Measurements from ENCODE around the gene PPP1R1B.

Gene PPP1R1B

GRCh38 chr17:39599004-39599664 is 27.6 kb upstream of the PPP1R1B start:
- H2BK12ac ChIP-seq (ENCODE audit: low read length in 2 of 2) = no peak overlapping the region
- H3K4me1 ChIP-seq (ENCODE audit: control insufficient read depth, insufficient read depth, low read depth, low read length) = peaks cover 6% of the 10 kb centered on the region
- no peak overlapping the region for H3K9ac ChIP-seq (ENCODE audit: low read length)
- no peak overlapping the region for H3K18ac ChIP-seq (ENCODE audit: low read depth in 1 of 2, low read length in 2 of 2)
- H2AK5ac ChIP-seq (ENCODE audit: low read length, severe bottlenecking) = no peak overlapping the region
- no peak overlapping the region for H3K14ac ChIP-seq (ENCODE audit: low read length in 2 of 2)
- no peak overlapping the region for H2BK120ac ChIP-seq (ENCODE audit: low read depth, low read length)
- H3K4me3 ChIP-seq (ENCODE audit: insufficient read depth in 1 of 2, low read depth in 1 of 2, low read length in 2 of 2) = no peak overlapping the region
- DNase-seq = no peak
- H3K9me3 ChIP-seq (ENCODE audit: control insufficient read depth, low read length) = no peaks in the 10 kb centered on the region
- H3K23ac ChIP-seq (ENCODE audit: low read length in 2 of 2) = no peak overlapping the region
- no peak overlapping the region for H3K4me2 ChIP-seq (ENCODE audit: low read length, poor library complexity, severe bottlenecking)
- H2BK15ac ChIP-seq (ENCODE audit: low read depth, poor library complexity, severe bottlenecking) = no peak overlapping the region
- no peak overlapping the region for H4K8ac ChIP-seq (ENCODE audit: low read length)
- no peaks in the 10 kb centered on the region for H3K79me1 ChIP-seq (replicated peaks; ENCODE audit: low read length, poor library complexity, severe bottlenecking)
- no peaks in the 10 kb centered on the region for H3K36me3 ChIP-seq (ENCODE audit: control insufficient read depth in 1 of 2, insufficient read depth in 2 of 2, low read depth in 1 of 2, low read length in 2 of 2)
- H3K4ac ChIP-seq (ENCODE audit: low read depth in 1 of 2, low read length in 2 of 2) = no peak overlapping the region
- H2BK5ac ChIP-seq (ENCODE audit: low read depth, low read length, poor library complexity, severe bottlenecking) = no peak overlapping the region
- WGBS = 2% methylated on average over 32 of the region's 36 CpGs
- no peak overlapping the region for H3K27ac ChIP-seq (ENCODE audit: low read length, poor library complexity, severe bottlenecking)
- H2AFZ ChIP-seq (ENCODE audit: low read depth, low read length) = no peak overlapping the region
- H4K91ac ChIP-seq (ENCODE audit: low read length) = no peak overlapping the region
- H3K27me3 ChIP-seq (ENCODE audit: control insufficient read depth in 1 of 2, insufficient read depth in 1 of 2, low read length in 2 of 2) = peaks cover 97% of the 10 kb centered on the region in 2 experiments

- Histone ChIP-seq H3K23ac (ENCODE audit: low read length in 2 of 2) (no peak overlapping the region), H3K4me2 (ENCODE audit: low read length, poor library complexity, severe bottlenecking) (no peak overlapping the region), H3K4me3 (ENCODE audit: insufficient read depth in 1 of 2, low read depth in 1 of 2, low read length in 2 of 2) (no peak overlapping the region), H3K79me1 (replicated peaks; ENCODE audit: low read length, poor library complexity, severe bottlenecking) (no peaks in the 10 kb centered on the region), H3K27me3 (ENCODE audit: control insufficient read depth in 1 of 2, insufficient read depth in 1 of 2, low read length in 2 of 2) (peaks cover 98% of the 10 kb centered on the region in 2 experiments), H3K9ac (ENCODE audit: low read length) (no peak overlapping the region), H2AK5ac (ENCODE audit: low read length, severe bottlenecking) (no peak overlapping the region), H4K91ac (ENCODE audit: low read length) (no peak overlapping the region), H2BK15ac (ENCODE audit: low read depth, poor library complexity, severe bottlenecking) (no peak overlapping the region), H2AFZ (ENCODE audit: low read depth, low read length) (no peak overlapping the region), H2BK120ac (ENCODE audit: low read depth, low read length) (no peak overlapping the region), H2BK12ac (ENCODE audit: low read length in 2 of 2) (no peak overlapping the region), H2BK5ac (ENCODE audit: low read depth, low read length, poor library complexity, severe bottlenecking) (no peak overlapping the region), H3K27ac (ENCODE audit: low read length, poor library complexity, severe bottlenecking) (no peak overlapping the region), H3K18ac (ENCODE audit: low read depth in 1 of 2, low read length in 2 of 2) (no peak overlapping the region), H3K4ac (ENCODE audit: low read depth in 1 of 2, low read length in 2 of 2) (no peak overlapping the region), H3K36me3 (ENCODE audit: control insufficient read depth in 1 of 2, insufficient read depth in 2 of 2, low read depth in 1 of 2, low read length in 2 of 2) (no peaks in the 10 kb centered on the region), H3K4me1 (ENCODE audit: control insufficient read depth, insufficient read depth, low read depth, low read length) (peaks cover 9% of the 10 kb centered on the region), H3K14ac (ENCODE audit: low read length in 2 of 2) (no peak overlapping the region), H4K8ac (ENCODE audit: low read length) (no peak overlapping the region), H3K9me3 (ENCODE audit: control insufficient read depth, low read length) (no peaks in the 10 kb centered on the region)
- no peak for DNase-seq
- under 1% methylated on average over 24 of the region's 28 CpGs for WGBS
These were observed 27.0 kb upstream of the PPP1R1B start for GRCh38 chr17:39599665-39600231.

- Histone ChIP-seq H4K91ac (ENCODE audit: low read length) (no peak overlapping the region), H2BK120ac (ENCODE audit: low read depth, low read length) (no peak overlapping the region), H4K8ac (ENCODE audit: low read length) (no peak overlapping the region), H3K79me1 (replicated peaks; ENCODE audit: low read length, poor library complexity, severe bottlenecking) (no peaks in the 10 kb centered on the region), H3K36me3 (ENCODE audit: control insufficient read depth in 1 of 2, insufficient read depth in 2 of 2, low read depth in 1 of 2, low read length in 2 of 2) (no peaks in the 10 kb centered on the region), H2BK15ac (ENCODE audit: low read depth, poor library complexity, severe bottlenecking) (no peak overlapping the region), H3K14ac (ENCODE audit: low read length in 2 of 2) (no peak overlapping the region), H3K27me3 (ENCODE audit: control insufficient read depth in 1 of 2, insufficient read depth in 1 of 2, low read length in 2 of 2) (peaks cover 98% of the 10 kb centered on the region in 2 experiments), H3K9me3 (ENCODE audit: control insufficient read depth, low read length) (no peaks in the 10 kb centered on the region), H3K4me3 (ENCODE audit: insufficient read depth in 1 of 2, low read depth in 1 of 2, low read length in 2 of 2) (no peak overlapping the region), H3K9ac (ENCODE audit: low read length) (no peak overlapping the region), H2BK5ac (ENCODE audit: low read depth, low read length, poor library complexity, severe bottlenecking) (no peak overlapping the region), H3K27ac (ENCODE audit: low read length, poor library complexity, severe bottlenecking) (no peak overlapping the region), H3K4me2 (ENCODE audit: low read length, poor library complexity, severe bottlenecking) (no peak overlapping the region), H2AK5ac (ENCODE audit: low read length, severe bottlenecking) (no peak overlapping the region), H3K4ac (ENCODE audit: low read depth in 1 of 2, low read length in 2 of 2) (no peak overlapping the region), H3K23ac (ENCODE audit: low read length in 2 of 2) (peak overlapping the region in 1 of 2 experiments; percentile 34), H2AFZ (ENCODE audit: low read depth, low read length) (no peak overlapping the region), H3K4me1 (ENCODE audit: control insufficient read depth, insufficient read depth, low read depth, low read length) (peaks cover 13% of the 10 kb centered on the region), H3K18ac (ENCODE audit: low read depth in 1 of 2, low read length in 2 of 2) (no peak overlapping the region), H2BK12ac (ENCODE audit: low read length in 2 of 2) (no peak overlapping the region)
- WGBS = 5% methylated on average over 9 of the region's 13 CpGs
- DNase-seq = no peak
These were observed 26.3 kb upstream of the PPP1R1B start for GRCh38 chr17:39600288-39600996.

- H3K4me2 ChIP-seq (ENCODE audit: low read length, poor library complexity, severe bottlenecking) = no peak overlapping the region
- no peak overlapping the region for H3K4ac ChIP-seq (ENCODE audit: low read depth in 1 of 2, low read length in 2 of 2)
- H2AK5ac ChIP-seq (ENCODE audit: low read length, severe bottlenecking) = no peak overlapping the region
- H2BK12ac ChIP-seq (ENCODE audit: low read length in 2 of 2) = no peak overlapping the region
- no peak overlapping the region for H3K27ac ChIP-seq (ENCODE audit: low read length, poor library complexity, severe bottlenecking)
- no peak overlapping the region for H3K4me3 ChIP-seq (ENCODE audit: insufficient read depth in 1 of 2, low read depth in 1 of 2, low read length in 2 of 2)
- no peak overlapping the region for H4K91ac ChIP-seq (ENCODE audit: low read length)
- H3K27me3 ChIP-seq (ENCODE audit: control insufficient read depth in 1 of 2, insufficient read depth in 1 of 2, low read length in 2 of 2) = peaks cover 96 to 98% of the 10 kb centered on the region in 2 experiments
- H3K36me3 ChIP-seq (ENCODE audit: control insufficient read depth in 1 of 2, insufficient read depth in 2 of 2, low read depth in 1 of 2, low read length in 2 of 2) = no peaks in the 10 kb centered on the region
- no peak overlapping the region for H3K18ac ChIP-seq (ENCODE audit: low read depth in 1 of 2, low read length in 2 of 2)
- H3K14ac ChIP-seq (ENCODE audit: low read length in 2 of 2) = no peak overlapping the region
- peak overlapping the region in 1 of 2 experiments; percentile 34 for H3K23ac ChIP-seq (ENCODE audit: low read length in 2 of 2)
- no peak overlapping the region for H2AFZ ChIP-seq (ENCODE audit: low read depth, low read length)
- H3K4me1 ChIP-seq (ENCODE audit: control insufficient read depth, insufficient read depth, low read depth, low read length) = peaks cover 19% of the 10 kb centered on the region
- H3K79me1 ChIP-seq (replicated peaks; ENCODE audit: low read length, poor library complexity, severe bottlenecking) = no peaks in the 10 kb centered on the region
- no peak overlapping the region for H2BK5ac ChIP-seq (ENCODE audit: low read depth, low read length, poor library complexity, severe bottlenecking)
- under 1% methylated on average over 9 of the region's 21 CpGs for WGBS
- H3K9me3 ChIP-seq (ENCODE audit: control insufficient read depth, low read length) = no peaks in the 10 kb centered on the region
- H2BK120ac ChIP-seq (ENCODE audit: low read depth, low read length) = no peak overlapping the region
- no peak for DNase-seq
- no peak overlapping the region for H4K8ac ChIP-seq (ENCODE audit: low read length)
- no peak overlapping the region for H2BK15ac ChIP-seq (ENCODE audit: low read depth, poor library complexity, severe bottlenecking)
- no peak overlapping the region for H3K9ac ChIP-seq (ENCODE audit: low read length)
These were observed 25.7 kb upstream of the PPP1R1B start for GRCh38 chr17:39600997-39601597.
